Stimulated activated CD8-positive, alpha-beta memory T cell treated with anti-CD3 and anti-CD28 coated beads, Interleukin-12 subunit alpha, Interleukin-12 subunit beta, amount 100 ng/mL, for 1 hour (primary cell): ENCODE measurements around the gene SLC25A6.
"Not testable (repeated sequence)": the region's sequence is repeated elsewhere in the genome, so short reads cannot be mapped to it uniquely, and the experiment has no call there.

ENCODE experiments used
- DNase-seq: peaks from one replicate; pipeline ENCODE4 v3.0.0-alpha.2; 2020; ENCODE audit warnings: low read depth

The SLC25A6 gene

GRCh38 chrX:1391707-1392375, at the start of gene SLC25A6:
Gene SLC25A6 (minus strand): TSS chrX:1392113. CDS start chrX:1392009, 104 bp downstream.
- peak; percentile 99 for DNase-seq

- no peak for DNase-seq
These were observed 48.6 kb upstream of the SLC25A6 start for GRCh38 chrX:1440506-1440905.

DNA sequence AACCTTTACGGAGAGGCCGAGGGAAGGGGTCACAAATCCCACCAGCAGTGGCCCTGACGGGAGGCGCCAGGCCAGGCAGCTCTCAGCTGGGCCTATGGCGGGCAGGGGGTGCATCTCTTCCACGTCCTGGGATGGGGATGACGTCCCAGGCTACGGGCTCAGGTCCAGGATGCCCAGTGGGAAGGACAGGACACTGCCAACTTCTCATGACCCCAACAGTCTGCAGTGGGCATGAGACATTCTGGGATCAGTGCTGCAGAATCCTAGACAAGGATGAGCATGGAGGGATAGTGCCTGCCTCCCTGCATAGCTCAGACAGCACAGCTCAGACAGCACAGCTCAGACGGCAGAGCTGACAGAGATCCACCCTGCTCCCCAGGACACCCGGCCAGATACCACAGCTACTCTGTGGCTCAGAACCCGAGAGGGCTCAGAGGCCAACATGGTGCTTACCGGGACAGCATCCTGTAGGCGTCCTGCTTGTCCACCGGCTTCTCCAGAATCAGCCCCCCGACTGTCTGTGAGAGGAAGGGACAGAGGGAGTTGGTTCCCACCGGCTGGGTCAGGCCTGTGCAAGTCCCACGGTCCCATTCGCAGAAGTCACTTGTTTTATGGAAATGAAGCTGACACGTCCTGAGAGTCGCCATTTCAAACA, 43.5 kb upstream of the SLC25A6 start:
- no peak for DNase-seq

GRCh38 chrX:1434871-1435240, 42.9 kb upstream of the SLC25A6 start:
- DNase-seq = no peak

DNA sequence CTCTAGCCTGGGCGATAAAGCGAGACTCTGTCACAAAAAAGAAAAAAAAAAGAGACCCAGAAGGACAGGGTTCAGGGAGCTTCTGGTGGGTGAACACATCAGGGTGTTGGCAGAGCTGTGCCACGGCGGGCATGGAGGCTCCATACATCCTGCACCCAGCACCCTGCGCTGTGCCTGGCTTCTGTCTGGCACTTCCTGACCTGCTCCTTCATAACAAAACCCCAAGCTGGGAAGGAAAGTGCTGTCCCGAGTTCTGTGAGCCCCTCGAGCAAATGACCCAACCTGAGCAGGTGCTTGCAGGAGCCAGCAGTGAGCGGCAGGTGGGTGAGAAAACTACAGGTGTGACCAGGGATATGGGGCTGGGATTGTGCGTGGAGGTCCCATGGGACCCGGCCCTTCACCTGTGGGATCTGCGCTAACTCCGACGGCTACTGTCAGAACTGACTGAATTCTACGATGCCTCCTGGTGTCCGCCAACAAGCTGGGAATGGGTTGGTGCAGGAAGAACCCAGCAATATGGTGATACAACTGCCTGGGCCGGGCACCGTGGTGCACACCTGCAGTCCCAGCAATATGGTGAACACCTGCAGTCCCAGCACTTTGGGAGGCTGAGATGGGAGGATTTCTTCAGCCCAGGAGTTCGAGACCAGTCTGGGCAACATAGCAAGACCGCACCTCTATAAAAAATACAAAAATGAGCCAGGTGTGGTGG, 41.9 kb upstream of the SLC25A6 start:
- DNase-seq = no peak

DNA sequence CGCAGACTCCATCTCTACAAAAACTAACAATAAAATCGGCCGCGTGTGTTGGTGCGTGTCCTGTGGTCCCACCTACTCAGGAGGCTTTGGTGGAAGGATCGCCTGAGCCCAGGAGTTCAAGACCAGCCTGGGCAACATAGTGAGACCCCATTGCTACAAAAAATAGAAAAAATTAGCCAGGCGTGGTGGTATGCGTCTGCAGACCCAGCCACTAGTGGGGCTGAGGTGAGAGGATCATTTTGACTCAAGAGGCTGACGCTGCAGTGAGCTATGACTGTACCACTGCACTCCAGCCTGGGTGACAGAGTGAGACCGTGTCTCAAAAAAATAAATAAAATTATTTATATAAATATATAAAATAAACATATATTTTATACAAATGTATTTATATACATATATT, 38.5 kb upstream of the SLC25A6 start:
- no peak for DNase-seq

GRCh38 chrX:1427756-1428155, 35.8 kb upstream of the SLC25A6 start:
- DNase-seq = no peak

DNA sequence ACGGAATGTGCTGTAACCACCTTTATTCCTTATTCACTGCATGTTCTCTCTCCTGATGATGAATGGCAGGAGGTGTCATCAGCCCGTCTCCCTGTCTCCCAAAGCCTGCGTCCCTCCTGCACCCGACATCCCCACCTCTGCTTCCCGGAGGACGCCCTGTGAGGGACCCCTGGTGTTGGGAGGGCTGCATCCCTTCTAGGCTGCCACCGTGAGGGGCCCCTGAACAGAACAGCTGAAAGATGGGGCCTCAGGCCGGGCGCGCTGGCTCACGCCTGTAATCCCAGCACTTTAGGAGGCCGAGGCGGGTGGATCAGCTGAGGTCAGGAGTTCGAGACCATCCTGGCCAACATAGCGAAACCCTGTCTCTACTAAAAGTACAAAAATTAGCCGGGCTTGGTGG, 34.4 kb upstream of the SLC25A6 start:
- not testable (repeated sequence) for DNase-seq

GRCh38 chrX:1425381-1425780, 33.5 kb upstream of the SLC25A6 start:
- DNase-seq = no peak

GRCh38 chrX:1424147-1424851, 32.4 kb upstream of the SLC25A6 start:
- no peak for DNase-seq

GRCh38 chrX:1423215-1423614, 31.3 kb upstream of the SLC25A6 start:
- DNase-seq = no peak

DNA sequence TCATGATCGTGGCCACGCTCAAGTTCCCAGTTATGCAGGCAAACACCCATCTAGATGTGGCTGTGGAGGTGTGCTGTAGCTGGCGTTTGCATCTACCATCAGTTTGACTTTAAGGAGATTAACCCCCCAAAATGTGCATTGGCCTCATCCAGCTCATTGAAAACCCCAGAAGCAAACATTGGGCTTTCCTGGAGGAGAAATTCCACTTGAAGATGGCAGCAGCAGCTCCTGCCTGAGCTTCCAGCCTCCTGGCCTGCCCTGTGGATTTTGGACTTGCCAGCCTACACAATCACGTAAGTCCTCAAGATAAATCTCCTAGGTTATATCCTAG, 30.2 kb upstream of the SLC25A6 start:
- no peak for DNase-seq

DNA sequence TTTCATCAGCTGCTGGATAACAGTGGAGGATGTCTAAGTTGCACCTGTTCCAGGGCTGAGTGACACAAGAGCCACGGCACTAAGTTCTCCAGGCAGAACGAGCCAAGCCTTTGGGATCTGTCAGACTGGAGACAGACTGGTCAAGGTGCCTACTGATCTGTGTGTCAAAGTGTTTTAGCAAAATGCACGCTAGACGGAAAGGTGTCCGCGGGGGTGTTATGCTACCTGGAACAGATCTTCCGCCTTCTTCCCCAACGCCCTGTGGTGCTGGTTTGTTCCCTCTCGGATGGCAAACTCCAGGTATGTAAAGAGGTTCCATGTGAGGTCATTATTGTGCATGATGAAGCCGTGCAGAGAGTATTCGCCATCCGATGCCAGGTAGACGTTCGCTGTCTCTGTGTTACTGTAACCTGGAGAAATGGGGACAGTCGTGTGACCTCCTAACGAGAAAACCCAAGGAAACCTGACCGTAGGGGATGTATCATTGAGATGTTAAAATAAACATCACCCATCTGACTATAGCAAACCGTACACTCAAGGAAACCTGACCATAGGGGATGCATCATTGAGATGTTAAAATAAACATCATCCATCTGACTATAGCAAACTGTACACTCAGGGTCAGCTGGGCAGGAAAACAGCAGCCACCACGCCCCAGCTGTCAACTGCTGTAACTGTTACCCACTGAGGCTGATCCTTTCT, 29.7 kb upstream of the SLC25A6 start:
- no peak for DNase-seq

GRCh38 chrX:1420371-1420770, 28.5 kb upstream of the SLC25A6 start:
- no peak for DNase-seq

- DNase-seq = no peak
These were observed 27.8 kb upstream of the SLC25A6 start for GRCh38 chrX:1419545-1420355.

DNA sequence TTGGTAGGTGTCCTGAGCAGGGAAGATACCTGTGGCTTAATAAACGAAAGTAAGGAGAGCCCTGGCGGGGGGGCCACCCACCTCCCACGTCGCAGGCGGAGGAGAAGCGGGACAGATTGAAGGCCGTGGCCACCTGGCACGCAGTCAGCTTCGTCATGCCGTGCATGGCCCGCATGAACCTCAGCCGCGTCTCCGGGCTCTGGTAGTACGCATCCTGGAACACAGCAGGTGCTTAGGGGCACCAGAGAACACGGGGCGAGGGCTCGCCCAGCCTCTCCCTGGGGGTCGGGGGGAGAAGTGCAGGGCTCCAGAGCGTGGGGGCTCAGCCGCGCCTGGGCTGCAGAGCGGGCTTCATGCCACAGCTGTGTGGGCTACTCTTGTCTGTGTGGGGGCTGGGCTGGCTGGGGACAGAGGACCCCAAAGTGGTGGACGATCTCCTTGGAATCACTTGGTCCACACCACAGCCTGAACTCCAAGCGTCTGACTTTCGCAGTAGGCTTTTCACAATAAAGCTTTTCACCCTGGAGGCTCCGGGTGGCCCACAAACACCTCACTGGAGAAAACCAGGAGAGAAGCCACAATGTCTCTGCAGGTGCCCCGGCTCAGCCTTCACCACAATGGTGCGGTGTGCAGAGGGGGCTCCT, 27.1 kb upstream of the SLC25A6 start:
- DNase-seq = no peak

GRCh38 chrX:1417921-1418771, 26.2 kb upstream of the SLC25A6 start:
- DNase-seq = no peak

DNA sequence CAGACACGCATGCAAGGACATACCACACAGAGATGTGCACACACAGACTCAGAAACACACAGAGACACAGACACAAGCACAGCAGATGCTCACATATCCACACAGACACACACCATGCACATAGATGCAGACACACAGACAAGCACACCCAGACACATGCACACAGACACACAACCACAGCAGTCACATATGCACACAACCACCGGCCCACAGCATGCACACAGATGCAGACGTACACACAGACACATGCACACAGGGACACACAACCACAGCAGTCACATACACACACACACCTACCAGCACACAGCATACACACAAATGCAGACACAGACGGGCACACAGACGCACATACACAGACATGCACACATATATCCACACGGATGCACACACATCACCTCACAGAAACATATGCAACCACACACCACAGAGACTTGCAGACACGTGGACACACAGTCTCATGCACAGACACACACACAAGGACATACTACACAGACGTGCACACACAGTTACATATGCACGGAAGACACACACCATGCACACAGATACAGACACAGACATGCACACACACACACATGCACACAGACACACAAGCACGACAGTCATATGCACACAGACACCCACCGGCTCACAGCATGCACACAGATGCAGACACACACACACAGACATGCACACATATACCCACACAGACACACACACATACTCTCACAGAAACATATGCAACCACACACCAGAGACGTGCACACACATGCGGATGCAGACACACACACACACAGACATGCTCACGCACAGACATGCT, 25.2 kb upstream of the SLC25A6 start:
- DNase-seq = no peak

- no peak for DNase-seq
These were observed 24.4 kb upstream of the SLC25A6 start for GRCh38 chrX:1416327-1416784.
